ENCODE measurements around the gene RBM19. TPM values are rescaled to one million over a fixed set of nuclear protein-coding genes. Genes with fewer than 3 reads are reported as not detected.

RBM19 gene
- total and polyA plus RNA-seq, 12 donors: 13.3 to 26.6 (median 16.2) TPM

GRCh38 chr12:113857371-113857770 lies 108.8 kb downstream of the RBM19 start:
- no peaks in the 10 kb centered on the region for H3K9me3 ChIP-seq
- WGBS, 2 donors: 94 to 97% methylated on average over 12 of the region's 12 CpGs
- intact Hi-C loops (cut with DNase I): no loop called here
- DNase-seq (no peak), ATAC-seq (no peak)
- H3K4me3 ChIP-seq: no peak overlapping the region
- H3K36me3 ChIP-seq: peaks cover 0 to 45% (median 5%) of the 10 kb centered on the region in 9 donors
- H3K27me3 ChIP-seq: no peaks in the 10 kb centered on the region
- H3K4me1 ChIP-seq: peaks cover 0 to 26% (median 13%) of the 10 kb centered on the region in 9 donors
- H3K27ac ChIP-seq: no peak overlapping the region
- TF ChIP-seq CTCF (IDR thresholded peaks at IDR 0.05): no peak

DNA sequence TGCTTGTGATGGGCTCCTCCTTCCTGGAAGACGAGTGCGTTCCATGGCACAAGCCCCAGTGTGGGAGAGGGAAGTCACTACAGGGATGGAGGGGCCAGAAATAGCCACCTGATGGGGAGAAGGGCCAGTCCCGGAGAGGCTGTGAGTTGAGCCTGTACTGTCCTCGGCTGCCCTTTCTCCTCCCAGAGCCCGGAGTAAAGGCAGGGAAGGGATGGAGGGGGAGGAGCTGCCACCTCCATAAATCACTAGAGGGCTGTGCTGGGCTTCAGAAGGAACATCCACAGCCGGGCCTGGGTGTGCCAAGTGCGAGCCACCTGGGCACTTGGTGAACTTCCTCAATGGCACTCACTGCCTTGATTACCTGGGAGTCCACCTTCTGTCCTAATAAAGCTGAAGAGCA lies 110.1 kb downstream of the RBM19 start:
- TF ChIP-seq CTCF (IDR thresholded peaks at IDR 0.05): no peak
- peaks cover 0 to 39% (median 5%) of the 10 kb centered on the region in 9 donors for H3K36me3 ChIP-seq
- 54 to 65% methylated on average over 7 of the region's 7 CpGs for WGBS, 2 donors
- no peak overlapping the region for H3K4me3 ChIP-seq
- intact Hi-C loops (cut with DNase I): no loop called here
- H3K27me3 ChIP-seq: no peaks in the 10 kb centered on the region
- DNase-seq (peak; percentile 38 to 43), ATAC-seq (peak; percentile 79 to 92 (median 88))
- no peaks in the 10 kb centered on the region for H3K9me3 ChIP-seq
- H3K4me1 ChIP-seq: peaks cover 0 to 31% (median 16%) of the 10 kb centered on the region in 9 donors
- H3K27ac ChIP-seq: no peak overlapping the region

GRCh38 chr12:113854385-113855142 lies 111.6 kb downstream of the RBM19 start:
- H3K9me3 ChIP-seq: no peaks in the 10 kb centered on the region
- intact Hi-C loops (cut with DNase I): no loop called here
- H3K4me1 ChIP-seq: peaks cover 0 to 45% (median 28%) of the 10 kb centered on the region in 9 donors
- peak overlapping the region in 1 of 10 donors; percentile 15 for H3K27ac ChIP-seq
- DNase-seq (peak; percentile 46 to 57), ATAC-seq (peak in 7 of 8 donors; percentile 44 to 87 (median 64))
- no peak overlapping the region for H3K4me3 ChIP-seq
- peaks cover 0 to 36% (median 5%) of the 10 kb centered on the region in 9 donors for H3K36me3 ChIP-seq
- WGBS, 2 donors: 57 to 72% methylated on average over 17 of the region's 17 CpGs
- no peak for TF ChIP-seq CTCF (IDR thresholded peaks at IDR 0.05)
- no peaks in the 10 kb centered on the region for H3K27me3 ChIP-seq

DNA sequence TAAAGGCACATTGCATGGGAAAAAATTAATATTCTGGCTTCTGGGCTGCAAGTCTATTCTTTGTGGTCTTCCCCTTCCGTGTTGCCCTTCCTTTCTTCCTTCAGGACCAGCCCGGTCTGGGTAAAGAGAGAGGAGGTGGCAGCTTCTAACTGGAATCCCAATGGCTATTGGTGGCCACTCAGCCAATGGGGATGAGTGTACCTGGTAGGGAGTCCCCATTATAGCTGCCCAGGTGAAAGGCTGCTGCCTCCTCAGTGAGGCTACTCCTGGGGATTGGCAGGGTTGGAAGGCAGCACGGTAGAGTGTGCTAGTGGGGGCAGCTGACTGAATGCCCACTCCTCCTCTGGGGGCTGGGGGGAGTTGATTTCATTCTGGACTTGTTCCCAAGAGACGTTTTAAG lies 112.6 kb downstream of the RBM19 start:
- no peak for TF ChIP-seq CTCF (IDR thresholded peaks at IDR 0.05)
- peaks cover 0 to 30% (median 5%) of the 10 kb centered on the region in 9 donors for H3K36me3 ChIP-seq
- ATAC-seq: no peak
- no peaks in the 10 kb centered on the region for H3K27me3 ChIP-seq
- intact Hi-C loops (cut with DNase I): no loop called here
- H3K27ac ChIP-seq: no peak overlapping the region
- H3K4me1 ChIP-seq: peaks cover 0 to 49% (median 31%) of the 10 kb centered on the region in 9 donors
- 57 to 62% methylated on average over 4 of the region's 4 CpGs for WGBS, 2 donors
- H3K9me3 ChIP-seq: no peaks in the 10 kb centered on the region
- no peak for DNase-seq
- no peak overlapping the region for H3K4me3 ChIP-seq

Data from heart right ventricle (tissue), 16 donors.